GM23248 (cell line): Measurements from ENCODE around the gene KAT2B. TPM values are rescaled to one million over a fixed set of nuclear protein-coding genes. Genes with fewer than 3 reads are reported as not detected.
A peak's percentile ranks its signal among the peaks of the same experiment; 100 is the strongest.

Experiments
- DNase-seq: peaks from one replicate; pipeline ENCODE4 v3.0.0-alpha.2; 2015
- H2AFZ ChIP-seq: fragments of 200-600 bp; sonication (generic); 2 replicates; pipeline ENCODE4 v1.6.1; 2016; ENCODE audit warnings: antibody characterized with exemption
- H3F3A ChIP-seq: fragments of 200-600 bp; sonication (generic); 2 replicates; pipeline ENCODE4 v1.6.1; 2016; ENCODE audit warnings: mild to moderate bottlenecking, antibody characterized with exemption, mixed run types; ENCODE audit not compliant: insufficient read depth
- H3K27ac ChIP-seq: fragments of 200-600 bp; sonication (generic); 2 replicates; pipeline ENCODE4 v1.5.1; 2016; ENCODE audit warnings: mild to moderate bottlenecking
- H3K27me3 ChIP-seq: fragments of 200-600 bp; sonication (generic); replicated peaks from 2 replicates; pipeline ENCODE4 v1.6.1; 2016; ENCODE audit warnings: mild to moderate bottlenecking; ENCODE audit not compliant: insufficient read depth
- H3K36me3 ChIP-seq: fragments of 200-600 bp; sonication (generic); 2 replicates; pipeline ENCODE4 v1.6.1; 2016; ENCODE audit warnings: low read depth, mild to moderate bottlenecking
- H3K4me1 ChIP-seq: fragments of 200-600 bp; sonication (generic); 2 replicates; pipeline ENCODE4 v1.6.1; 2016; ENCODE audit warnings: mild to moderate bottlenecking; ENCODE audit not compliant: insufficient read depth
- H3K4me2 ChIP-seq: fragments of 200-600 bp; sonication (generic); one replicate; pipeline ENCODE4 v1.6.1; 2016; ENCODE audit warnings: mild to moderate bottlenecking; ENCODE audit not compliant: unreplicated experiment
- H3K4me3 ChIP-seq: fragments of 200-600 bp; sonication (generic); 2 replicates; pipeline ENCODE4 v1.5.1; 2016; ENCODE audit warnings: mild to moderate bottlenecking
- H3K79me2 ChIP-seq: fragments of 200-600 bp; sonication (generic); 2 replicates; pipeline ENCODE4 v1.6.1; 2016; ENCODE audit warnings: mild to moderate bottlenecking; ENCODE audit not compliant: insufficient read depth
- H3K9ac ChIP-seq: fragments of 200-600 bp; sonication (generic); 2 replicates; pipeline ENCODE4 v1.6.1; 2016; ENCODE audit warnings: mild to moderate bottlenecking
- H3K9me2 ChIP-seq: fragments of 200-600 bp; sonication (generic); 2 replicates; pipeline ENCODE4 v1.6.1; 2016; ENCODE audit warnings: mixed run types, mild to moderate bottlenecking, moderate library complexity; ENCODE audit not compliant: insufficient read depth
- H3K9me3 ChIP-seq: fragments of 200-600 bp; sonication (generic); one replicate; pipeline ENCODE4 v1.6.1; 2017; ENCODE audit warnings: low read depth
- H4K20me1 ChIP-seq: fragments of 200-600 bp; sonication (generic); 2 replicates; pipeline ENCODE4 v1.6.0; 2016; ENCODE audit not compliant: insufficient read depth
- EZH2 ChIP-seq: fragments of 200-600 bp; sonication (generic); IDR thresholded peaks from 2 replicates; pipeline ENCODE4 v1.6.1; 2018; ENCODE audit warnings: antibody characterized with exemption, mild to moderate bottlenecking; ENCODE audit not compliant: insufficient read depth, poor library complexity, severe bottlenecking
- EZH2phosphoT487 ChIP-seq: fragments of 200-600 bp; sonication (generic); IDR thresholded peaks from 2 replicates; pipeline ENCODE4 v1.6.1; 2018; ENCODE audit warnings: antibody characterized with exemption, moderate library complexity, mild to moderate bottlenecking, low read depth; ENCODE audit not compliant: insufficient read depth
- WGBS, 2 experiments: methylation state at CpG; one replicate each; pipeline ENCODE4 v1.1.6; 2015 to 2017; ENCODE audit warnings: low lambda C conversion rate in 2 of 2, low coverage in 1 of 2; ENCODE audit errors: missing lambda C conversion rate in 2 of 2; 5-methylcytosine and 5-hydroxymethylcytosine counted together
- in situ Hi-C: fragments of 300-500 bp; cut with MboI; formaldehyde crosslinking; loops from 2 replicates; pipeline ENCODE4 v1.15.0; 2020
- polyA plus RNA-seq: library from polyadenylated mRNA; unstranded; fragments of >200 nt; fragmentation: Nextera tagmentation; extraction: Ambion mirVana; gene quantifications from 2 replicates; pipeline ENCODE4 v1.2.1, GENCODE V29; 2016
- total RNA-seq: library from RNA; depleted of rRNA; stranded (reverse); fragments of >200 nt; shearing (Covaris generic); gene quantifications from 2 replicates; pipeline ENCODE4 v1.2.3, GENCODE V29; 2014

The KAT2B gene
- total and polyA plus RNA-seq, 2 experiments from 2014 or later, result 1.5 to 13.5 TPM

DNA sequence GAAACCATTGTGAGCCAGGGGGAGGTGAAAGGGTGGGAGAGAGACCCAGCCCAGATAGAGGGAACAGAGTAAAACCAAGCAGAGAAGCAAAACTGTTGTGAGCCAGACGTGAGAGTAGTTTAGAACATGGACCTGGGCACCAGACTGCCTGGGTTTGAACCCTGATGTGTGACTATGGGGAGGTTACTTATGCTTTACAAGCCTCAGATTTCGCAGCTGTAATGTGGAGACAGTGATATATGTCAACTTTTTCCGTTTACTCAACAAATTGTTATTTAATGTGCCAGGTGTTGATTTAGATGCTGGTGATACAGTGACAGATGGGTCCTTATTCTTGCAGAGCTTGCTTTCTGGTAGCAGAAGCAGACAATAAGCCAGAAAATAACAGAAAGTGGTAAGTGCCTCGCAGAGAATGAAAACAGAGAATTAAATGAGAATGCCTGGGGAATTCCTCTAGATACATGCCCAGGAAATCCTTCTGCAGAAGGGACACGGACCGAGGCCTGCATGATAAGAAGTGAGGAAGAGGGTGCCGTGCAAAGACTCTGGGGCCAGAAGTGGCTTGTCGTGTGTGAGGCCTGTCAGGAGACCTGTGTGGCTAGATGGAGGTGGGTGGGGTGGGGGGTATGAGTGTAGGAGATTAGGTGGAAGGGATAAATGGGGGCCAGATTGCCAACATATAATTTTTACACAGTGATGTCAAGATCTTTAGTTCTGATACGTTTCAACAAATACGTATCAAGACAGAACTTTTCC, 15.0 kb downstream of the KAT2B start:
- DNase-seq, result peak; percentile 5
- no peak overlapping the region for H3K4me3 ChIP-seq
- no peaks in the 10 kb centered on the region for H3K9me3 ChIP-seq
- peaks cover 37% of the 10 kb centered on the region for H3F3A ChIP-seq
- H3K36me3 ChIP-seq, result no peaks in the 10 kb centered on the region
- H3K9me2 ChIP-seq, result no peaks in the 10 kb centered on the region
- H3K9ac ChIP-seq, result no peak overlapping the region
- in situ Hi-C loops, result no loop called here
- TF ChIP-seq EZH2phosphoT487, result no peak
- no peak overlapping the region for H2AFZ ChIP-seq
- no peaks in the 10 kb centered on the region for H4K20me1 ChIP-seq
- H3K4me2 ChIP-seq, result no peak overlapping the region
- WGBS, 2 experiments, result 89 to 90% methylated on average over 10 of the region's 10 CpGs
- H3K27me3 ChIP-seq, result no peaks in the 10 kb centered on the region
- H3K27ac ChIP-seq, result no peak overlapping the region
- peaks cover 28% of the 10 kb centered on the region for H3K4me1 ChIP-seq
- H3K79me2 ChIP-seq, result 0 out of 2 replicates have a peak, but pooled peaks cover 2% of the 10 kb centered on the region

DNA sequence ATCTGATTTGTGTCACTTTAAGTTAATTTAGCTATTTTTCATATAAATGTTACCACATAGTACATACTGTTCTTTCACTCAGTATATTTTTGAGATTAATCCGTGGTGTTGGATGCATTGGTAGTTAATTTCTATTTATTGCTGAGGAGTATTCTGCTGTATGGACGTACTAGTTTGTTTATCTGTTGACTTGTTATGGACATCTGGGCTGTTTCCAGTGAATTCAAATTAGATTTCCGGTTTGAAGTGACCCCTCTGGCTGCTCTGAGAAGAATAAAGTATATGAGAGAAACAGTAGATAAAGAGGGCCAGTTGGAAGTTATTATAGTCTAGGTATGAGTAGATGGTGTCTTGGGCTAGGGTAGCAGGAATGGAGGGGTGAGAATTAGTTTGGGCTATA, 15.6 kb downstream of the KAT2B start:
- Histone ChIP-seq H2AFZ (no peak overlapping the region), H3K4me1 (peaks cover 30% of the 10 kb centered on the region), H3K4me3 (no peak overlapping the region), H3K79me2 (0 out of 2 replicates have a peak, but pooled peaks cover 4% of the 10 kb centered on the region), H4K20me1 (no peaks in the 10 kb centered on the region), H3K9me3 (no peaks in the 10 kb centered on the region), H3F3A (peaks cover 37% of the 10 kb centered on the region), H3K27me3 (no peaks in the 10 kb centered on the region), H3K9ac (no peak overlapping the region), H3K9me2 (no peaks in the 10 kb centered on the region), H3K4me2 (no peak overlapping the region), H3K36me3 (no peaks in the 10 kb centered on the region), H3K27ac (no peak overlapping the region)
- 73 to 75% methylated on average over 3 of the region's 3 CpGs for WGBS, 2 experiments
- in situ Hi-C loops, result no loop called here
- TF ChIP-seq EZH2 (no peak), EZH2phosphoT487 (no peak)
- no peak for DNase-seq

DNA sequence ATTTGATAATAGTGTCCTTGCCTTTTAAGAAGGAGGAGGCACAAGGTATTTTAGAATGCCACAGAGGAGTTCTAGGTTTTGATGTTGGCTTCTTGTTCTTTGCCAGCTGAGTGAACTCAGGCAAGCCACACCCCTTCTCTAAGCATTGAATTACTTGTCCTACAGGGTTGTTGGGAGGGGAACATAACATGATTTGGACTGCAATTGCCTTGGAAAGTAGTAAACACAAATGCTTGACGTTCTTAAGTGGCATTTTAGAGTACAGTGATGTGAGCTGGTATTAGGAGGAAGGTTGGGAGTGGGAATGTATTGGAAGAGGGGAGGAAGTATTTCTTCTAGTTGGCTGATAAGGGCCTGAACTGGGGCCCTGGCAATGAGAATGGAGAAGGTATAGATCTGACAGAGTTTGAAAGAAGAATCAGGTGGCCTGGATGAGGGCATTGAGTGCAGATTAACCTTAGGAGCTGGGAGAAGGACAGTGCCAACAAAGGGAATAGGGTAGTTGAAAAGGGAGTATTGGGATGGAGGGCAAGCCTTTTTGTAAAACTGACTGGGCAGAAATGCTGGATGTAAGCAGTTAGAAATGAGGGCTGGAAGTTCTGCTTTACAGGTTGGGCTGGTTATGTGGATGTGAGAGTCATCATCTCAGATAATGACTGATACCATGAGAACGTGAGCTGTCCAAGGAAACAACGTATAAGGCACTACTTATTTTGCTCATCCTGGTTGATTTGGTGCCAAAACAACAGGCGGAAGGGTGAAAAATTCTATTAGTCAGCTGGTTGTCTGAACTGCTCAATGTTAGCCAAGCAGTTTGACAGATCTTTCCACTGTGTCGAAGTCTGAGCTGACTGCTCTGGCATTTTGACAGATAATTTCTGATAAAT, 16.7 kb downstream of the KAT2B start:
- Histone ChIP-seq H3F3A (peaks cover 43% of the 10 kb centered on the region), H3K9me2 (no peaks in the 10 kb centered on the region), H3K27ac (peak overlapping the region; percentile 58), H3K4me3 (no peak overlapping the region), H3K27me3 (no peaks in the 10 kb centered on the region), H3K4me1 (peaks cover 37% of the 10 kb centered on the region), H3K9ac (no peak overlapping the region), H3K9me3 (no peaks in the 10 kb centered on the region), H4K20me1 (no peaks in the 10 kb centered on the region), H3K36me3 (no peaks in the 10 kb centered on the region), H3K79me2 (0 out of 2 replicates have a peak, but pooled peaks cover 4% of the 10 kb centered on the region), H2AFZ (no peak overlapping the region), H3K4me2 (peak overlapping the region; percentile 22)
- WGBS, 2 experiments, result 1 to 2% methylated on average over 5 of the region's 5 CpGs
- TF ChIP-seq EZH2, result no peak
- TF ChIP-seq EZH2phosphoT487, result no peak
- DNase-seq, result peak; percentile 93
- in situ Hi-C loops, result no loop called here

DNA sequence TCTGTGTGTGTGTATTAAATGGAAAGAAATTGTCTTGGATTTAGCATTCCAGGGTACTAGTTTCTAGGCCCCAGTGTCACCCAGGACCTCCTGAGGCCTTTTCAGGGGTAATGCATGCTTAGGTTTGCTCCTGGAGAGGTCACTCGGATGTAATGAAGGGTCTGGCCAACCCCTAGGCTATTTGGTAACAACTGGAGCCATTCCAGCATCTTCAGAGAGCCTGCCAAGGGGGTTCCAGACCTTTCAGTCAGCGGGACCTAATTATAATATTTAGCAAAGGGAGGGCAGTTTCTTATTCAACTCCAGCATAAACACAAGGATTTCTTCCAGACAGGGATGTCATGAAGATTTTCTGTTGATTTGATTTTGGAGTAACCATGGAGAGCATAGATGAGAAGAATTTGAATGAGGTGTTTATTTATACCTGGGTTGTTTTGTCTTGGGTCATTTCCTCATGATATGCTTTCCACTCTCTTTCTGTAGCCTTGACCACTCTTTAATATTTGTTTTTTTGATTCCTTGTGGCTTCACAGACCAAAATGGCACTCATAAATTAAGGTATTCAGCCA, 17.4 kb downstream of the KAT2B start:
- peaks cover 37% of the 10 kb centered on the region for H3K4me1 ChIP-seq
- 0 out of 2 replicates have a peak, but pooled peaks cover 4% of the 10 kb centered on the region for H3K79me2 ChIP-seq
- no peaks in the 10 kb centered on the region for H3K36me3 ChIP-seq
- no peak overlapping the region for H2AFZ ChIP-seq
- WGBS, 2 experiments, result 12 to 14% methylated on average over 2 of the region's 2 CpGs
- no peak overlapping the region for H3K4me3 ChIP-seq
- peaks cover 43% of the 10 kb centered on the region for H3F3A ChIP-seq
- DNase-seq, result no peak
- TF ChIP-seq EZH2 (no peak), EZH2phosphoT487 (no peak)
- in situ Hi-C loops, result no loop called here
- no peak overlapping the region for H3K9ac ChIP-seq
- no peaks in the 10 kb centered on the region for H3K9me3 ChIP-seq
- H3K27ac ChIP-seq, result peak overlapping the region; percentile 22; the same call in 1 of the 2 replicates
- H3K27me3 ChIP-seq, result no peaks in the 10 kb centered on the region
- H3K9me2 ChIP-seq, result no peaks in the 10 kb centered on the region
- peak overlapping the region; percentile 22 for H3K4me2 ChIP-seq
- no peaks in the 10 kb centered on the region for H4K20me1 ChIP-seq
